Progenitor cell of endocrine pancreas (in vitro differentiated cells): ENCODE measurements around the gene KCNK4. TPM values are rescaled to one million over a fixed set of nuclear protein-coding genes. Genes with fewer than 3 reads are reported as not detected.
A peak's percentile ranks its signal among the peaks of the same experiment; 100 is the strongest.

Experiments used
- DNase-seq: peaks from one replicate; pipeline ENCODE4 v3.0.0; 2021; ENCODE audit warnings: low spot score; ENCODE audit not compliant: unreplicated experiment
- H3K27ac Mint-ChIP-seq: 2 replicates; pipeline ENCODE4 v1.8.0; 2021; ENCODE audit warnings: mild to moderate bottlenecking, moderate library complexity, mixed read lengths
- H3K27me3 Mint-ChIP-seq: 2 replicates; pipeline ENCODE4 v1.8.0; 2021; ENCODE audit warnings: mixed read lengths
- H3K36me3 Mint-ChIP-seq: 2 replicates; pipeline ENCODE4 v1.8.0; 2022; ENCODE audit warnings: mixed read lengths; ENCODE audit not compliant: insufficient read depth
- H3K4me1 Mint-ChIP-seq: 2 replicates; pipeline ENCODE4 v1.8.0; 2021; ENCODE audit warnings: low read depth, mixed read lengths
- H3K4me3 Mint-ChIP-seq: 2 replicates; pipeline ENCODE4 v1.8.0; 2021; ENCODE audit warnings: low read depth, mild to moderate bottlenecking, moderate library complexity, mixed read lengths
- H3K9me3 Mint-ChIP-seq: 2 replicates; pipeline ENCODE4 v1.8.0; 2021; ENCODE audit warnings: low read depth, mixed read lengths
- CTCF ChIP-seq: fragments of 200-600 bp; sonication (generic); IDR thresholded peaks from one replicate; pipeline ENCODE4 v1.5.0; 2021; ENCODE audit warnings: antibody characterized with exemption, mild to moderate bottlenecking; ENCODE audit not compliant: unreplicated experiment
- total RNA-seq: library from RNA; stranded (reverse); gene quantifications from 2 replicates; pipeline ENCODE4 v1.2.1, GENCODE V29; 2021

KCNK4 gene
- total RNA-seq, 1 donor from 2014 or later = 0.62 TPM

- H3K4me3 Mint-ChIP-seq = peak overlapping the region; percentile 98
- no peak for DNase-seq
- no peaks in the 10 kb centered on the region for H3K9me3 Mint-ChIP-seq
- H3K4me1 Mint-ChIP-seq = peaks cover 12% of the 10 kb centered on the region
- peak overlapping the region; percentile 90 for H3K27ac Mint-ChIP-seq
- H3K27me3 Mint-ChIP-seq = no peaks in the 10 kb centered on the region
- no peak for TF ChIP-seq CTCF
- peaks cover 2% of the 10 kb centered on the region for H3K36me3 Mint-ChIP-seq
Measured at GRCh38 chr11:64268025-64268892, 22.8 kb upstream of the KCNK4 start.

GRCh38 chr11:64268893-64269539, 22.1 kb upstream of the KCNK4 start:
- no peak for TF ChIP-seq CTCF
- Mint-ChIP-seq H3K27ac (peak overlapping the region; percentile 90), H3K27me3 (no peaks in the 10 kb centered on the region), H3K4me3 (peak overlapping the region; percentile 98), H3K4me1 (peaks cover 12% of the 10 kb centered on the region), H3K9me3 (no peaks in the 10 kb centered on the region), H3K36me3 (peaks cover 2% of the 10 kb centered on the region)
- DNase-seq = no peak

GRCh38 chr11:64269540-64270220, 21.4 kb upstream of the KCNK4 start:
- Mint-ChIP-seq H3K9me3 (no peaks in the 10 kb centered on the region), H3K27ac (peak overlapping the region; percentile 99), H3K4me1 (peaks cover 12% of the 10 kb centered on the region), H3K36me3 (peaks cover 2% of the 10 kb centered on the region), H3K27me3 (no peaks in the 10 kb centered on the region), H3K4me3 (peak overlapping the region; percentile 98)
- DNase-seq = peak; percentile 91
- TF ChIP-seq CTCF = peak; percentile 19

GRCh38 chr11:64275031-64275800, 15.9 kb upstream of the KCNK4 start:
- H3K36me3 Mint-ChIP-seq = peaks cover 7% of the 10 kb centered on the region
- H3K4me3 Mint-ChIP-seq = no peak overlapping the region
- H3K27me3 Mint-ChIP-seq = no peaks in the 10 kb centered on the region
- no peaks in the 10 kb centered on the region for H3K9me3 Mint-ChIP-seq
- H3K27ac Mint-ChIP-seq = no peak overlapping the region
- H3K4me1 Mint-ChIP-seq = peaks cover 6% of the 10 kb centered on the region
- no peak for DNase-seq
- TF ChIP-seq CTCF = no peak

- no peak overlapping the region for H3K27ac Mint-ChIP-seq
- no peak overlapping the region for H3K4me3 Mint-ChIP-seq
- no peak for DNase-seq
- no peaks in the 10 kb centered on the region for H3K9me3 Mint-ChIP-seq
- no peaks in the 10 kb centered on the region for H3K27me3 Mint-ChIP-seq
- H3K36me3 Mint-ChIP-seq = peaks cover 7% of the 10 kb centered on the region
- peaks cover 4% of the 10 kb centered on the region for H3K4me1 Mint-ChIP-seq
- no peak for TF ChIP-seq CTCF
Measured at GRCh38 chr11:64275841-64276240, 15.3 kb upstream of the KCNK4 start.
